Hematopoietic multipotent progenitor cell treated with erythropoietin and hydrocortisone succinate and interleukin-3 and kit ligand, for 4 days (in vitro differentiated cells): ENCODE data around the gene DMTF1.
A peak's percentile ranks its signal among the peaks of the same experiment; 100 is the strongest.
"Not testable (repeated sequence)": the region's sequence is repeated elsewhere in the genome, so short reads cannot be mapped to it uniquely, and the experiment has no call there.

ENCODE experiments used
- DNase-seq: peaks from one replicate; pipeline ENCODE4 v3.0.0-alpha.2; 2015

The DMTF1 gene, protein sequence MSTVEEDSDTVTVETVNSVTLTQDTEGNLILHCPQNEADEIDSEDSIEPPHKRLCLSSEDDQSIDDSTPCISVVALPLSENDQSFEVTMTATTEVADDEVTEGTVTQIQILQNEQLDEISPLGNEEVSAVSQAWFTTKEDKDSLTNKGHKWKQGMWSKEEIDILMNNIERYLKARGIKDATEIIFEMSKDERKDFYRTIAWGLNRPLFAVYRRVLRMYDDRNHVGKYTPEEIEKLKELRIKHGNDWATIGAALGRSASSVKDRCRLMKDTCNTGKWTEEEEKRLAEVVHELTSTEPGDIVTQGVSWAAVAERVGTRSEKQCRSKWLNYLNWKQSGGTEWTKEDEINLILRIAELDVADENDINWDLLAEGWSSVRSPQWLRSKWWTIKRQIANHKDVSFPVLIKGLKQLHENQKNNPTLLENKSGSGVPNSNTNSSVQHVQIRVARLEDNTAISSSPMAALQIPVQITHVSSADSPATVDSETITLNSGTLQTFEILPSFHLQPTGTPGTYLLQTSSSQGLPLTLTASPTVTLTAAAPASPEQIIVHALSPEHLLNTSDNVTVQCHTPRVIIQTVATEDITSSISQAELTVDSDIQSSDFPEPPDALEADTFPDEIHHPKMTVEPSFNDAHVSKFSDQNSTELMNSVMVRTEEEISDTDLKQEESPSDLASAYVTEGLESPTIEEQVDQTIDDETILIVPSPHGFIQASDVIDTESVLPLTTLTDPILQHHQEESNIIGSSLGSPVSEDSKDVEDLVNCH

DNA sequence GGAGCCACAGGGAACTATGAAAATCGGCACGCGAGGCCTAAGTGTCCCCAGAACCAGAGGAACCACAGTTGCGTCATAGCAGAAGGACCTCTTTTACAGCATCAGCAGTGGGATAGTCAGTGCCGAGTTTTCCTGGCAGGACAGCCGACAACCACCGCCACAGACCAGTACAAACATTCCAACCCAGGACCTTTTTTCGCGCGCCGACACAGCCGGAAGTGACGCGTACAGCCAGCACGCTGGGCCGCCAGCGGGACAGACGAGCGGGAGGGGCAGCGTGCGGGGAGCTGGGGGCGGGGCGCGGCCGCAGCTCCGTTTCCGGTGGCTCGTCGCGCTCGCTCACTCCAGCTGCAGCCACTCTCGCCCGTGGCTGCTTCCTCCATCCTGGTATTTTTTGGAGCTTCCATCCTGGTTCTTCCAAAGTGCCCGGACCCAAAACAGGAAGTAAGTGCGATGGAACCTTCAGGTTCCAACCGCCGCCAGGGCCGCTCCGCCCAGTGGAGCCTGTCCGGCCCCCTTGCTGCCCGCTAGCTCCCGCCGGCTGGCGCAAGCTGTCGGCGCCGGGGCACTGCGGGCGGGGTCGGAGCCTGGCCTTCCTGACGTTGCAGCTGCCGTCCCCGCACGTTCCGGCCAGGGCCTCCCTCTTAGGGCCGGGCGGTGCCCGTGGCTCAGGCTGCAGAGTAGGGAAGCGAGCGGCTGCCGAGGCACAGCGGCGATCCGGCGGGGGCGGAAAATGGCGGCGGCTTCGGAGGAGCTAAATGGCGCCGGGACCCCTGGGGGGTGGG, at the start of gene DMTF1:
Gene DMTF1, plus strand, starts transcription at position 342 of the 785 bp plus-strand sequence. CDS start 12,489 bp downstream, outside the sequence.
- peak; percentile 97 for DNase-seq

DNA sequence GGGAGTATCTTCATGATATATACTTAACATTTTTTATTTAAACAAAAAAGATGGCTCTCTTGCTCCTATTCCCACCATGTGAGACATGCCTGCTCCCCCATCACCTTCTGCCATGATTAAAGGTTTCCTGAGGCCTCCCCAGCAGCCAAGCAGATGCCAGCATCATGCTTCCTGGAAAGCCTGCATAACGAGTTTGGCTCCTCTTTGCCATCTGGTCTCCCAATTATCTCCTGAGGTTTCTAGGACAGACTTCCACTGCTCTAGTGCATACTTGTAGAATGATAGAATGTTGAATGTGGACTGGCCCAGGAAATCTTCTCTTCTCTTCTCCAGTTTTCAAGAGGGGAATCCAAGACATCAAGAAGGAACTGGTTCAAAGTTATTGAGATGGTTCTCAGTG, 46.9 kb upstream of the DMTF1 start:
- DNase-seq: no peak

DNA sequence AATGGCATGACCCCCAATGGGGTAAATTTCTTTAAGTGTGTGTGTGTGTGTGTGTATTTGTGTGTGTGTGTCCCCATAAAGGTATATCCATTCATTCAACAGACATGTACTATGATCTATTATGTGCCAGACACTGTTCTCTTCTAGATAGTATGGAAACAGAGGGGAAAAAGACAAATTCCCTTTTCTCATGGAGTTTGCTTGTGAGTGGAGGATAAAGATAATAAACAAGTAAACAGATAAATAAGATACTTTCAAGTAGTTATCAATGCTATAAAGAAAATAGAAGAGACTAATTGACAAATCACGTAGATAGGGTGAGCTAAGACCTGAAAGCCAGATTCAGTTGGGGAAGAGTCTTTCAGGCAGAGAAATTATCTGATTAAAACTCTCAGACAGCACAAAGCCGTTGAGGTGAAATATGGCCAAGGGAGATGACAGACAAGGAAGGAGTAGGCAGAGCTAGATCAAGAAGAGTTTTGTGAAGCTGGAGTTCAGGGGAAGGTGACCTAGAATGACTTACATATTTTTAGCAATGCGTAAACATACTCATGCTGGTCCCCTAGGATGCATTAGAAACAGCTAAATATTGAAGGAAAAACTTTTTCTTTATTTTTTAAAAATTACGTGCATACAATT, 45.2 kb upstream of the DMTF1 start:
- peak; percentile 41 for DNase-seq

DNA sequence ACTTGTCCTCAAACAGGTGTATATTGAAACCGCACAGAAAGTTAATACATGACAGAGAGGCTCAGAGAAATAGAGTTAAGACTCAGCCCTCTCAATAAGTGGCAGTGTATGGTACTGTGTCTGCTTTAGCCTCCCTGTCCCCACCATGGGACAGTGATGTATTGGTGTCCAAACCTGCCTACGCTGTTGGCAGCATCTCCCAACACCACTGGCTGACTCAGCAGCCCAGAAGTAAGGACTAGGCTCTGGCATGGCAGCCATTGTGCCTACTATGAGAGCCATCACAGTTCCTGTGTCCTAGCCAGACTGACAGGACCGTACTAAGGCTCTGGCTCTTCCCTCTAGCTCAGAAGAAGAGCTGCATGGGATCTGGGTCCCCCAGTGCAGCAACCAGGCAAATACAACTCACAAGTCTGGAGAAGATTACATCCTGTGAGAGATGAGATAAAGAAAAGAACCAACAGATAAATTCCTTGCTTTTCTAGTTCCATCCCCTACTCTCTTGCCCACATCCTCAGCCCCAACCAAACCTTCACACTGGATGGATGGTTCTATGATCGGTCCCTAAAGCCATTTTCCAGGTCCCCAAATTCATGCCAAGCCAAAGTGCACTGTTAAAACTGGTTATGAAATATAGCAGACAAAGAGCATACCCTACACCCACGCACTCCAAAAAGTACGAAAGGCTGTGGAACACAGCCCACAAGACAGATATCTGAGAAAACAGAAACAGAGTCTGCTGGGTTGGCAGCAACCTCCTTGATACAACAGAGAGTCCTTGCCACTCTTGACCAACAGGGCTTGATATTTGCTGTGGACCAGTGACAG, 44.1 kb upstream of the DMTF1 start:
- peak; percentile 55 for DNase-seq

DNA sequence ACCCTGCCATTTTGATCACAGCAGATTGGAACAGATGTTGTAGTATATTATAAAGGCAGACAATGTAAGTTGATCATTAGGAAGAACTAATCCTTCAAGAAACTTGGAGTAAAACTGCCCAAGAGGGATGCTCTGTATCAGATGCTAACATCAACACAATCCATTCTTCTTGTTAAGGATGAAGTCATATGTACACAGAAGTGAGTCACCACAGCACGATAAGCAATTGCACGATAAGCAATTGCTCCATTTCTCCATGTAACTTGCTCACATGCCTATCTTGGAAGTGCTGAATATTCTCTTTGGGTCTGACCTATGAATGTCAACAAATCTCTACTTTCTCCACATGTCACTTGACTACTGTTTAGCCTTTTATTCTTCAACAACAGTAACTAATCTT, 41.5 kb upstream of the DMTF1 start:
- DNase-seq: no peak

DNA sequence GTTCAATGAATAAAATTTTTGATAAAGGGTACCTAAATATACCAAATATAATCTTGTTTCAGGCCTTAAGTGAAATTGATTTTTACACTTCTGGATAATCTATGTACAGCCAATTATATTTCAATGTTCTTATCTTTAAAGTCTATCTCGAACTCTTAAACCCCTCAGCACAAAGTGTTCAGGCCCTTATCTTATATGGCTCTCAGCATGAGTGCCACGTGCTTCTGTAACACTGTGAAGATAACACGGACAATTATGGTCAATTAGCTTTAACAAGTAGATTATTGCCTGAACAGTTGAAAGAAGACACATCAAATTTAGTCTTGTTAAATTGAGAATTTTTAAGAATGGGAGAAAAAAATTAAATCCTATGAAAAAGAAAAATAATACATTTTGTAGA, 40.4 kb upstream of the DMTF1 start:
- DNase-seq: peak; percentile 24

DNA sequence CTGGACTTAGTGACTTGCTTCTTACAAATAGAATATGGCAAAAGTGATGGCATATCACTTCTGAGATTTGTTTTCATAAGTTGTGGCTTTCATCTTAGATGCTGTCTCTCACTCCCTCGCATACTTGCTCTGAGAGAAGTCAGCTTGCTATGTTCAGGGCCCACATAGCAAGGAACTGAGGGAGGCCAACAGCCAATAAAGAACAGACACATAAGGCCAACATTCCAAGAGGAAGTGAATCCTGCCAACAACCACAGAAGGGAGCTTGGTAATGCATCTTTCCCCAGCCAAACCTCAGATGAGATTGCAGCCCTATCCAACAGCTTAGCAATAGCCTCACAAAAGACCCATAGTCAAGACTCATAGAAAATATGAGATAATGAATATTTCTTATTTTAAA, 39.2 kb upstream of the DMTF1 start:
- DNase-seq: no peak

DNA sequence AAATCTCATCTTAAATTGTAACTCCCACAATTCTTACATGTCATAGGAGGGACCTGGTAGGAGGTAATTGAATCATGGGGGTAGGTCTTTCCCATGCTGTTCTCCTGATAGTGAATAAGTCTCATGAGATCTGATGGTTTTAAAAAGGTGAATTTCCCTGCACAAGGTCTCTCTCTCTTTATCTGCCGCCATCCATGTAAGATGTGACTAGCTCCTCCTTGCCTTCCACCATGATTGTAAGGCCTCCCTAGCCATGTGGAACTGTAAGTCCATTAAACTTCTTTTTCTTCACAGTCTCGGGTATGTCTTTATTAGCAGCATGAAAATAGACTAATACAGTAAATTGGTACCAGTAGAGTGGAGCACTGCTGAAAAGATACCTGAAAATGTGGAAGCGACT, 38.3 kb upstream of the DMTF1 start:
- not testable (repeated sequence) for DNase-seq

DNA sequence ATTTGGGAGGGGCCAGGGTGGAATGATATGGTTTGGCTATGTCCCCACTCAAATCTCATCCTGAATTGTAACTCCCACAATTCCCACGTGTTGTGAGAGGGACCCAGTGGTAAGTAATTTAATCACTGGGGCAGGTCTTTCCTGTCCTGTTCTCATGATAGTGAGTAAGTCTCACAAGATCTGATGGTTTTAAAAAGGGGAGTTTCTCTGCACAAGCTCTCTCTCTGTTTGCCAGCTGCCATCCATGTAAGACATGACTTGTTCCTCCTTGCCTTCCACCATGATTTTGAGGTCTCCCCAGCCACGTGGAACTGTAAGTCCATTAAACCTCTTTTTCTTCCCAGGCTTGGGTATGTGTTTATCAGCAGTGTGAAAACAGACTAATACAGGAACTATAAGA, 36.5 kb upstream of the DMTF1 start:
- not testable (repeated sequence) for DNase-seq

DNA sequence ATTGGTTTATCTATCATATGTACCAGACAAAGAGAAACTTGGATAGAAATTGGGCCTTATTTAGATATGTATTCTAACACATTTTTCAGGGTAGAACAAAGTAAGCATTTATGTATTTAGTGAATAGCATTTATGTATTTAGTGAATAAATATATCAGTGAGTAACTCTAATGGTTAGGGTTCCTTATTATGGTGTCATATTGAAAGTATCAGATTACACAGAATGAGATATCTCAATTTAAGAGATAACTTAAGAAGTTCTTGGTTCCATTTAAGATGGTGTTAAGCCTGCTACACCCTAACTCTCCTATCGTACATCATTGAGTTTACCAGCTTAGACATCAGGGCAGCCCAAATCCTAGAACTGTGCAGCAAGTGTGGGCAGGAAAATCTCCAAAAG, 35.9 kb upstream of the DMTF1 start:
- DNase-seq: no peak

DNA sequence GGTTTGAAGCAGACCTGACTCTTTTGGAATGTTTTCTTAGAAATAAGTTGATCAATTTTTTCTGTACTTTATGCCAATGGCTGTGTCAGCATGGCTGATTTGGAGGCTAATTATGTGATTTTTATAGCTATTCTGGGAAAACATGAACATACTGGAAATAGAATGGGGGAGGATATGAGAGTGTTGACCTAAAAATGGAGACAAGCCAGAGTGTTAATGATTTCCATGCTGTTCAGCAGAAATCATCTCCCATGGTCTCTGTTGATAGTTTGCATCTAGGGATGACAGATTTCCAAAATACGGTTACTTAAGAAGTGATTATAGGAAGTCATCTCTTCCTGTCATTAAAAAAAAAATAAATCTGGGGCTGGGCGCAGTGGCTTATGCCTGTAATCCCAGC, 32.7 kb upstream of the DMTF1 start:
- DNase-seq: no peak

DNA sequence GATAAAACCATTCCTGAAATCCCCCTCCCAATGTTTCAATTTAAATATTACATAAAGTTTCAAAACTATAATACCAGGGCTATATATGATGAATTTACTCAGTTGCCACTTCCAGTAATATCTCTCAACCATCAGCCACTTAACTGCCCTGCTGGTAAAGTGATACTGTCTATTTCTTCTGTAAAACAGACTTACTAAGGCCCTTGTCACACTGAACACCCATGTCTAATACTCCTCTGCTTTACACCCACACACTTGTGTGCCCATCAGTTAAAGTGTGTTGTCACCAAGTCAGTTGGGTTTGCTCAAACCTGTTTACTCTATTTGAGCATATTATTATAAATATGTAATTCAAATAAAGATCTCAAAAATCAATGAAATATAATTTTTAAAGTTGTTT, 29.1 kb upstream of the DMTF1 start:
- no peak for DNase-seq

DNA sequence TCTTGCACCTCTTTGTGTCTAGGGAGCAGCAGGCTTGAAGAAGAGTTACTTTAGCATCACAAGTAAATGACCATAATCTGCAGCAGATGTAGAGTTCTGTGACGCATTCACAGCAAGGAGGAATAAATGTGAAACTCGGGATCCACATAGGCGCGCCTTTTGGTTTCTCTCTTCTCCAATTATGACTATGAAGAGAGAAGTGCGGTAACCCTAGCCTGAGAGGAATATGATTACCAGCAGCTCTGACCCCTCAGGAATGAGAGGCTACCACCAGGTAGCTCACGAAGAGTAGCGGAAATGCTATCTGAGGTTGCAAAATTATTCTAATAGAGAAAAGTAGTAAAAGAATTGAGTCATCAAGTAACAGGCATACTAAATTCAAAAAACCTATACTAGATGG, 25.2 kb upstream of the DMTF1 start:
- DNase-seq: no peak

DNA sequence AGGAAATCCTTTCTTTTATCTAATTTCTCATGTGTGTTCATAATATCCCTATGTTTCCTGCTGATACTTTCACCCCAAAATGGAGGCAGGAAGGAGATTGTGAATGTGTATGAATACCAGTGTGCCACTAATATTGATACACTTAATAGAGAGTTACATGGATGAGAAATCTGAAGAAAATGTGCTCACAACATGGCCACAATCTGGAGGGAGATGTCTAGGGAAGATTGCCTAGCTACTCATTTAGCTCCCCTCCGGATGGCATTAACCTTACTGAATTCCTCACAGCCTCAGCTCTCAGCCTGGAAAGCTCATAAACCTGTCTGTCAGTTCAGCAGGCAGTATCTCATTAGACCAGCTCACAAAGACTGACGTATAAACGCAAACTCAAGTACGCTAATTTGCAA, 23.4 kb upstream of the DMTF1 start:
- DNase-seq: no peak

DNA sequence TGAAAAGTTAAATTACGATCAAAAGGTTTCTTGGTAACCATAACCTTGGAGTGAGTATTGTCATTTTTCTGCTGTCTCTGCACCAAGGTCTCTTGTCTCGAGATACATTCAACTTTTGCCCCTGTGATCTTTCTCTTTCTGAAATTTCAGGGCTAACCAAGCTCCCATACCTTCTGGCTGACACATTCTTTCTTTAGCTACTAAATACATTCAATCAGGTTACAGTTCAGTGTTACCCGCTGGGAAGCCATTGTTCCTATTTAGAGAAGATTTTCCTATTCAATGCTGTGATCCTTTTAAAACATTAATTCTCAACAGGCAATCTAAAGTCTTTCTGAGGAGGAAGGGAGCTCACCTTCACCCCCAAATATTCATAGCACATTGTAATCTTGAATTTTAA, 22.9 kb upstream of the DMTF1 start:
- DNase-seq: no peak

DNA sequence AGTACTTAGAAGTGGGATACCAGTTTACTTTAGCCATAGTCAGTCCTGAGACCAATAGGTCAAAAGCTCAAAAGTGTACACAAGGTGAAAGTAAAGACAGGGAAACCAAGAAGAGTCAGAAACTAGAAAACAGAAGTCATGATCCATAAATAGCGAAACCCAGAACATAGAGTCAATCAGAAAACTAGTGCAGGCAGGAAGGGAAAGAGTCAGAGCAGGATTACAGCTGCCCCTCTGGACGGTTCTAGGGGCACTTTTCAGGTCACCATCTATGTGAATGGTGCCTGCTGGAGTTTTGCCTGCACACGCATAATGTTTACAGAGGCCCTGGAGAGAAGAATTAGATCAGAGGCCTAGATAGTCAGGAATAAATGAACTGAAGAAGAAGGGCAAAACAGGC, 22.4 kb upstream of the DMTF1 start:
- no peak for DNase-seq

DNA sequence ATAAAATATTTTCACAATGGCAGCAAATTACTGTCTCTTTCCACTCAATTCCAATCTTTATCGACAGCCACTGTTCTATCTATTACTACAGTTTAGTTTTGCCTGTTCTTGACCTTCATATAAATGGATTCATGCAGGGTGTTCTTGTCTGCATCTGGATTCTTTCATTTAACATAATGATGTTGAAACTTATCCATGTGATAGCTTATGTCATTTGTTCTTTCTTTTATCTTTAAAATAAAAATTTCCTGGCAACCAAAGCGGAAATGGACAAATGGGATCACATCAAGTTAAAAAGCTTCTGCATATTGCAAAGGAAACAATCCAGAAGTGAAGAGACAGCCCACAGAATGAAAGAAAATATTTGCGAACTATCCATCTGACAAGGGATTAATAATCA, 20.5 kb upstream of the DMTF1 start:
- DNase-seq: no peak

DNA sequence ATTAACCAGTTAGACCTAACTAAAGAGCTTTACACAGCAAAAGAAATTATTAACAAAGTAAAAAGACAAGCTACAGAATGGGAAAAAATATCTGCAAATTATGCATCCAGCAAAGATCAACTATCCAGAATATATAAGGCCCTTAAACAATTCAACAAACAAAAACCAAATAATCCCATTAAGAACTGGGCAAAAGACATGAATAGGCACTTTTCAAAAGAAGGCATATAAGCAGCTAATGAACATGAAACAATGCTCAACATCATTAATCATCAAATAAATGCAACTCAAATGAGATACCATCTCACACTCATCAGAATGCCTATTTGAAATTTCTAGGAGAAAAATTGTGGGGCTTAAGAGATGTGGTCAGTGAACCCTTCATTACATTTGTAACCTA, 15.0 kb upstream of the DMTF1 start:
- DNase-seq: no peak

DNA sequence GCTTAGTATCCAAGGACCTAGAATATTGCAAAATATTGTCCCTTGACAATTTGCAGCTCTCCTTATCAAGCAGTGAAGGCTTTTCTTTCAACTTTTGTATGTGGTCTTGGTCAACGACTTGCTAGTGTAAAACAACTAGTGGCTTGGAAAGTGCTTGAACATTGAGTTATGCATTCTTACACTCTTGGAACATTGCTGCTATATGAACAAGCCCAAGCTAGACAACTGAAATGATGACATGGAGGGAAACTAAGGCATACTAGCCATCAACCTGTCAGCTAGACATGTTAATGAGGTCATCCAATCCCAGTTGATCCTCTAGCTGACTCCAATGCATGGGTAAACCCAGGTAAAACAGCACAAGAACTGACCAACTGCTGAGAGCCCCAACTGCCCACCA, 12.7 kb upstream of the DMTF1 start:
- DNase-seq: no peak

DNA sequence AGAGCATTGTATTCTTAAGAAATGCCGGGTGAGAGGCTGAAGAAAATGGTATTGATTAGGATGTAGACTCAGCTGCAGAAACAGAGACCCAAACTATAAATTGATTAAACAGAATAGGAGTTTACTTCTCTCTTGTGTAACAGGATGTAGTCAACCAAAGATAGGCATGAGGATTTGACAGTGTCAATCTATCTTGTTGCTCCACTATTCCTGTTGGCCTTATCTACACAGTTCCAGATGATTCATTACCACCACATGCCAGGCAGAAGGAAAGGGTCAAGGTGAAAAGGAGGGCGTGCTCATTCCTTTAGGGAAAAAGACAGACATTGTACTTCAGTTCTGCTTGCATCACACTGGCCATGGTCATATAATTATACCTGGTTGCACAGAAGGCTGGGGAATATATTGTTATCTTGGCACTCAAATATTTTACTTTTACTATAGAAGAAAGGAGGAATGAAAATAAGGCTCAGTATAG, 11.9 kb upstream of the DMTF1 start:
- DNase-seq: peak; percentile 70

DNA sequence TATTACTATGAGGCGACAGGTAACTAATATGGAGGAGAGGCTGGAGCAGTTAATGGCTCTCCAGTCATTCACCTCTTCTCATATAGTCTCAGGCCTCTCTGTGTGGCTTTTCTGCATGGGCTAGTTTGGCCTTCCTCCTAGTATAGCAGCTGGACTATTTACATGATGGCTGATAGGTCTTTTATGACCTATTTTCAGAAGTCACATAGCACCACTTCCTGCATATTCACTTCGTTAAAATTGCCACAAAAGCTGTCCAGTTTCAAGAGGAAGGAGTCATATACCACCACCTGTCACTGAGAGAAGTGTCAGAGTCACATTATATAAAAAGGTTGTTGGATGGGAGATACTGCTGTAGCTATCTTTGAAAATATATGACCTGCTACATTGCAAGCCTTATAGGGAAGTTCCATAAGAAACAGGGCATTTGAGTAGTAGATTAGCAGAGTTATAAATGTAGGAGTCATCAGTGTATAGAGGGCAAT, 8.0 kb upstream of the DMTF1 start:
- DNase-seq: no peak
